ENCODE data around the gene GATB.

GATB gene

DNA sequence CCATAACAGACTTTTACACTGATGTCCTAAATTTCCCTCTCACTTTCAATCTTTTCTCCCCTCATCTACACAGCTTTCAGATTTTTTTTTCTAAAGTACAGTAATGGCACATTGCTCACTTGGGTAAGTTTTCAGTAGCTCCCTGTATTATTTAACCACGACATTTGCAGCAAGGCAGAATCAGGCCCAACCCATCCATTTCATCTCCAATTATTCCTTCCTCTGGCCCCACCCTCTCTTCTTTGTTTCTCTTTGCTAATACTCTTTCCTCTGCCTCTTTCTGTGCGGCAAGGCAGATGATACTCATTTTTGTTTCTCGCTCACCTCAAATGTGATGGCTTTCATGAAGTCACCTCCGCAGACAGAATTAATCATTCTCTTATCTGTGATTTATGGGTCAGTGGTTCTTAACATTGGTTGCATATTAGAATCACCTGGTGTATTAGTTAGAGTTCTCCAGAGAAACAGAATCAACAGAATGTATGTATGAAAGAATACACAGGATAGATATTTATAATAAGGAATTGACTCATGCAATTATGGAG is 43.4 kb upstream of the GATB start:
- H3K4me1 ChIP-seq (ENCODE audit: control insufficient read depth, insufficient read depth, low read length): peaks cover 13% of the 10 kb centered on the region
- H3K36me3 ChIP-seq (ENCODE audit: control insufficient read depth in 2 of 2, insufficient read depth in 1 of 2, low read length in 2 of 2): no peaks in the 10 kb centered on the region
- no peak overlapping the region for H3K27ac ChIP-seq (ENCODE audit: extremely low read depth, low read depth, low read length)
- H3K9me3 ChIP-seq (ENCODE audit: control insufficient read depth, insufficient read depth, low read depth, low read length): no peaks in the 10 kb centered on the region
- TF ChIP-seq ZNF549 (tag by site-specific recombination; IDR thresholded peaks at IDR 0.05) (no peak), KLF8 (tag by site-specific recombination; IDR thresholded peaks at IDR 0.05) (no peak), ZNF2 (tag by site-specific recombination; IDR thresholded peaks at IDR 0.05) (no peak), ZNF223 (tag by site-specific recombination; IDR thresholded peaks at IDR 0.05) (no peak), ZNF707 (tag by site-specific recombination; IDR thresholded peaks at IDR 0.05) (no peak), SP7 (tag by site-specific recombination; IDR thresholded peaks at IDR 0.05) (no peak), ZNF175 (tag by site-specific recombination; IDR thresholded peaks at IDR 0.05) (no peak), BCL11B (tag by site-specific recombination; IDR thresholded peaks at IDR 0.05; ENCODE audit: low read depth) (no peak), ZNF292 (tag by site-specific recombination; IDR thresholded peaks at IDR 0.05; ENCODE audit: borderline replicate concordance, low read depth) (no peak), ZNF791 (tag by site-specific recombination; IDR thresholded peaks at IDR 0.05) (no peak), ZNF37A (tag by site-specific recombination; IDR thresholded peaks at IDR 0.05) (no peak), ZNF560 (tag by site-specific recombination; IDR thresholded peaks at IDR 0.05; ENCODE audit: borderline replicate concordance) (no peak), KLF16 (tag by site-specific recombination; IDR thresholded peaks at IDR 0.05) (no peak), KLF1 (tag by site-specific recombination; IDR thresholded peaks at IDR 0.05) (no peak)
- TF ChIP-seq, protein P1, sequence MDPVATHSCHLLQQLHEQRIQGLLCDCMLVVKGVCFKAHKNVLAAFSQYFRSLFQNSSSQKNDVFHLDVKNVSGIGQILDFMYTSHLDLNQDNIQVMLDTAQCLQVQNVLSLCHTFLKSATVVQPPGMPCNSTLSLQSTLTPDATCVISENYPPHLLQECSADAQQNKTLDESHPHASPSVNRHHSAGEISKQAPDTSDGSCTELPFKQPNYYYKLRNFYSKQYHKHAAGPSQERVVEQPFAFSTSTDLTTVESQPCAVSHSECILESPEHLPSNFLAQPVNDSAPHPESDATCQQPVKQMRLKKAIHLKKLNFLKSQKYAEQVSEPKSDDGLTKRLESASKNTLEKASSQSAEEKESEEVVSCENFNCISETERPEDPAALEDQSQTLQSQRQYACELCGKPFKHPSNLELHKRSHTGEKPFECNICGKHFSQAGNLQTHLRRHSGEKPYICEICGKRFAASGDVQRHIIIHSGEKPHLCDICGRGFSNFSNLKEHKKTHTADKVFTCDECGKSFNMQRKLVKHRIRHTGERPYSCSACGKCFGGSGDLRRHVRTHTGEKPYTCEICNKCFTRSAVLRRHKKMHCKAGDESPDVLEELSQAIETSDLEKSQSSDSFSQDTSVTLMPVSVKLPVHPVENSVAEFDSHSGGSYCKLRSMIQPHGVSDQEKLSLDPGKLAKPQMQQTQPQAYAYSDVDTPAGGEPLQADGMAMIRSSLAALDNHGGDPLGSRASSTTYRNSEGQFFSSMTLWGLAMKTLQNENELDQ (tag by site-specific recombination; IDR thresholded peaks at IDR 0.05; ENCODE audit: low read depth): no peak
- TF ChIP-seq, protein P2, sequence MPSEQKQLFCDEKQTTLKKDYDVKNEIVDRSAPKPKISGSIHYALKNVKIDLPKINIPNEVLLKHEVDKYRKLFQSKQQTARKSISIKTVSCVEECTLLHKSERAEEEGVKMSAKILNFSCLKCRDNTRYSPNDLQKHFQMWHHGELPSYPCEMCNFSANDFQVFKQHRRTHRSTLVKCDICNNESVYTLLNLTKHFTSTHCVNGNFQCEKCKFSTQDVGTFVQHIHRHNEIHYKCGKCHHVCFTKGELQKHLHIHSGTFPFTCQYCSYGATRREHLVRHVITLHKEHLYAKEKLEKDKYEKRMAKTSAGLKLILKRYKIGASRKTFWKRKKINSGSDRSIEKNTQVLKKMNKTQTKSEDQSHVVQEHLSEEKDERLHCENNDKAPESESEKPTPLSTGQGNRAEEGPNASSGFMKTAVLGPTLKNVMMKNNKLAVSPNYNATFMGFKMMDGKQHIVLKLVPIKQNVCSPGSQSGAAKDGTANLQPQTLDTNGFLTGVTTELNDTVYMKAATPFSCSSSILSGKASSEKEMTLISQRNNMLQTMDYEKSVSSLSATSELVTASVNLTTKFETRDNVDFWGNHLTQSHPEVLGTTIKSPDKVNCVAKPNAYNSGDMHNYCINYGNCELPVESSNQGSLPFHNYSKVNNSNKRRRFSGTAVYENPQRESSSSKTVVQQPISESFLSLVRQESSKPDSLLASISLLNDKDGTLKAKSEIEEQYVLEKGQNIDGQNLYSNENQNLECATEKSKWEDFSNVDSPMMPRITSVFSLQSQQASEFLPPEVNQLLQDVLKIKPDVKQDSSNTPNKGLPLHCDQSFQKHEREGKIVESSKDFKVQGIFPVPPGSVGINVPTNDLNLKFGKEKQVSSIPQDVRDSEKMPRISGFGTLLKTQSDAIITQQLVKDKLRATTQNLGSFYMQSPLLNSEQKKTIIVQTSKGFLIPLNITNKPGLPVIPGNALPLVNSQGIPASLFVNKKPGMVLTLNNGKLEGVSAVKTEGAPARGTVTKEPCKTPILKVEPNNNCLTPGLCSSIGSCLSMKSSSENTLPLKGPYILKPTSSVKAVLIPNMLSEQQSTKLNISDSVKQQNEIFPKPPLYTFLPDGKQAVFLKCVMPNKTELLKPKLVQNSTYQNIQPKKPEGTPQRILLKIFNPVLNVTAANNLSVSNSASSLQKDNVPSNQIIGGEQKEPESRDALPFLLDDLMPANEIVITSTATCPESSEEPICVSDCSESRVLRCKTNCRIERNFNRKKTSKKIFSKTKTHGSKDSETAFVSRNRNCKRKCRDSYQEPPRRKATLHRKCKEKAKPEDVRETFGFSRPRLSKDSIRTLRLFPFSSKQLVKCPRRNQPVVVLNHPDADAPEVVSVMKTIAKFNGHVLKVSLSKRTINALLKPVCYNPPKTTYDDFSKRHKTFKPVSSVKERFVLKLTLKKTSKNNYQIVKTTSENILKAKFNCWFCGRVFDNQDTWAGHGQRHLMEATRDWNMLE (tag by site-specific recombination; conservative IDR thresholded peaks at IDR 0.05; ENCODE audit: low read depth): no peak
- TF ChIP-seq, protein P3, sequence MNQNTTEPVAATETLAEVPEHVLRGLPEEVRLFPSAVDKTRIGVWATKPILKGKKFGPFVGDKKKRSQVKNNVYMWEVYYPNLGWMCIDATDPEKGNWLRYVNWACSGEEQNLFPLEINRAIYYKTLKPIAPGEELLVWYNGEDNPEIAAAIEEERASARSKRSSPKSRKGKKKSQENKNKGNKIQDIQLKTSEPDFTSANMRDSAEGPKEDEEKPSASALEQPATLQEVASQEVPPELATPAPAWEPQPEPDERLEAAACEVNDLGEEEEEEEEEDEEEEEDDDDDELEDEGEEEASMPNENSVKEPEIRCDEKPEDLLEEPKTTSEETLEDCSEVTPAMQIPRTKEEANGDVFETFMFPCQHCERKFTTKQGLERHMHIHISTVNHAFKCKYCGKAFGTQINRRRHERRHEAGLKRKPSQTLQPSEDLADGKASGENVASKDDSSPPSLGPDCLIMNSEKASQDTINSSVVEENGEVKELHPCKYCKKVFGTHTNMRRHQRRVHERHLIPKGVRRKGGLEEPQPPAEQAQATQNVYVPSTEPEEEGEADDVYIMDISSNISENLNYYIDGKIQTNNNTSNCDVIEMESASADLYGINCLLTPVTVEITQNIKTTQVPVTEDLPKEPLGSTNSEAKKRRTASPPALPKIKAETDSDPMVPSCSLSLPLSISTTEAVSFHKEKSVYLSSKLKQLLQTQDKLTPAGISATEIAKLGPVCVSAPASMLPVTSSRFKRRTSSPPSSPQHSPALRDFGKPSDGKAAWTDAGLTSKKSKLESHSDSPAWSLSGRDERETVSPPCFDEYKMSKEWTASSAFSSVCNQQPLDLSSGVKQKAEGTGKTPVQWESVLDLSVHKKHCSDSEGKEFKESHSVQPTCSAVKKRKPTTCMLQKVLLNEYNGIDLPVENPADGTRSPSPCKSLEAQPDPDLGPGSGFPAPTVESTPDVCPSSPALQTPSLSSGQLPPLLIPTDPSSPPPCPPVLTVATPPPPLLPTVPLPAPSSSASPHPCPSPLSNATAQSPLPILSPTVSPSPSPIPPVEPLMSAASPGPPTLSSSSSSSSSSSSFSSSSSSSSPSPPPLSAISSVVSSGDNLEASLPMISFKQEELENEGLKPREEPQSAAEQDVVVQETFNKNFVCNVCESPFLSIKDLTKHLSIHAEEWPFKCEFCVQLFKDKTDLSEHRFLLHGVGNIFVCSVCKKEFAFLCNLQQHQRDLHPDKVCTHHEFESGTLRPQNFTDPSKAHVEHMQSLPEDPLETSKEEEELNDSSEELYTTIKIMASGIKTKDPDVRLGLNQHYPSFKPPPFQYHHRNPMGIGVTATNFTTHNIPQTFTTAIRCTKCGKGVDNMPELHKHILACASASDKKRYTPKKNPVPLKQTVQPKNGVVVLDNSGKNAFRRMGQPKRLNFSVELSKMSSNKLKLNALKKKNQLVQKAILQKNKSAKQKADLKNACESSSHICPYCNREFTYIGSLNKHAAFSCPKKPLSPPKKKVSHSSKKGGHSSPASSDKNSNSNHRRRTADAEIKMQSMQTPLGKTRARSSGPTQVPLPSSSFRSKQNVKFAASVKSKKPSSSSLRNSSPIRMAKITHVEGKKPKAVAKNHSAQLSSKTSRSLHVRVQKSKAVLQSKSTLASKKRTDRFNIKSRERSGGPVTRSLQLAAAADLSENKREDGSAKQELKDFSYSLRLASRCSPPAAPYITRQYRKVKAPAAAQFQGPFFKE (tag by site-specific recombination; IDR thresholded peaks at IDR 0.05; ENCODE audit: borderline replicate concordance): no peak
- TF ChIP-seq, protein P4, sequence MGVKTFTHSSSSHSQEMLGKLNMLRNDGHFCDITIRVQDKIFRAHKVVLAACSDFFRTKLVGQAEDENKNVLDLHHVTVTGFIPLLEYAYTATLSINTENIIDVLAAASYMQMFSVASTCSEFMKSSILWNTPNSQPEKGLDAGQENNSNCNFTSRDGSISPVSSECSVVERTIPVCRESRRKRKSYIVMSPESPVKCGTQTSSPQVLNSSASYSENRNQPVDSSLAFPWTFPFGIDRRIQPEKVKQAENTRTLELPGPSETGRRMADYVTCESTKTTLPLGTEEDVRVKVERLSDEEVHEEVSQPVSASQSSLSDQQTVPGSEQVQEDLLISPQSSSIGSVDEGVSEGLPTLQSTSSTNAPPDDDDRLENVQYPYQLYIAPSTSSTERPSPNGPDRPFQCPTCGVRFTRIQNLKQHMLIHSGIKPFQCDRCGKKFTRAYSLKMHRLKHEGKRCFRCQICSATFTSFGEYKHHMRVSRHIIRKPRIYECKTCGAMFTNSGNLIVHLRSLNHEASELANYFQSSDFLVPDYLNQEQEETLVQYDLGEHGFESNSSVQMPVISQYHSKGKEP (tag by site-specific recombination; IDR thresholded peaks at IDR 0.05): no peak
- H3K4me3 ChIP-seq (ENCODE audit: low read depth, low read length): no peak overlapping the region
- ChIA-PET CTCF (interaction anchor here (1.0 to 1.1 kb wide), 3 partner anchors 14 to 598 kb away, joined by 3 to 5 read pairs (median 3); no protein-coding TSS in a partner anchor), POLR2A (no interaction called here)

Measured in HEK293 (cell line).